ENCODE results near the gene KIAA0753.

Gene KIAA0753

DNA sequence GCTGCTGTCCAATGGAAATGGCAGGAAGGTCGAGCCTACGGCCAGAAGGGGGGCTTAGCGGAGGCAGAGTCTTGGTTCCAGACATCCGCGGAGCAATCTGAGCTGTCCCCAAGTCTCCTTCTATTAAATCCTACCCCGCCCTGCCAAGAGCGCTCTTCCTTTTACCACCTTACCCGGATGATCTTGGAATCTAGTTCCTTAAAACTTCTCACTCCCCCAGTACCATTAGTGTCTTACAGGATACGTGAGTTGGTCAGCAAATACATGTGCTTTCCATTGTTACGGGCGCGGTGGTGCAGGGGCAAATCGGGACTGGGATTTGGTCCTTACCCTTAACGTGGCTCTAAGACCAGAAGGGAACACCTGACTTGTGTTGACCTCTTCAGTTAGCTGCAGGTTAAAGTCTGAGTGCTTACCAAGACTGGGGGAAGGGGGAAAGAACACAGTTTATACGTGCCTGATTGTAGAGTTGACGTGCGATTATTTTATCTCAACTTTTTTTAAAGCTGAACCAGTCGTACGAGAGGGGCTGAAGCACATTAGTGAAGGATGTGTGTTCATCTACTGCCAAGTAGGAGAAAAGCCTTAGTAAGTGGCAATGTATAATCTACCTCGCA, 844 bp upstream of the KIAA0753 start:
- no peak for DNase-seq (ENCODE audit: low read depth in 2 of 2)

- DNase-seq (ENCODE audit: low read depth in 2 of 2), result no peak
Measured at GRCh38 chr17:6639586-6640535, 650 bp downstream of the KIAA0753 start.

DNA sequence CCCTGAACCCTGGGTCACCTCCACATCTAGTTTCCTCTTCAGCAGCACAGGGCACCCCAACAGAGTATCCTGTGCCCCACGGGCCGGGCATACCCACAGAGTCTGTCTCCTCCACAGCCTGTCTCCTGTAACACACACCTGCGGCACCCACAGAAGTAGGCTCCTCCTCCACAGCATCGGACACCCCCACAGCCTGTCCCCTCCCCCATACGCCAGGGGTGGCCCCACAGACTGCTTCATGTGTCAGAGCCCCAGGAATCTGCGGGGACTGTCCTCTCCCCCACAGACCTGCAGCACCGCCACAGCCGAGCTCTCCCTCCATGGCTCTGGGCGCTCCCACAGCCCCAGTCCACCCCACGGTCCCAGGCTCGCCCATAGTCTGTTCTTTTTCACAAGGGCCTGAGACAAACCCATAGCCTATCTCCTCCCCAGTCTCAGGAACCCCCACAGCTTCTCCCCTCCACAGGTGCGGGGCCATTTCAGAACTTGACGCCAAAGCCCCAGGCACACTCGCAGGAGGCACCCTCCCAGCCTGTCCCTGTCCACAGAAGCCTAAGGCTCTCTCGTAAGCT, 1.4 kb downstream of the KIAA0753 start:
- no peak for DNase-seq (ENCODE audit: low read depth in 2 of 2)

DNA sequence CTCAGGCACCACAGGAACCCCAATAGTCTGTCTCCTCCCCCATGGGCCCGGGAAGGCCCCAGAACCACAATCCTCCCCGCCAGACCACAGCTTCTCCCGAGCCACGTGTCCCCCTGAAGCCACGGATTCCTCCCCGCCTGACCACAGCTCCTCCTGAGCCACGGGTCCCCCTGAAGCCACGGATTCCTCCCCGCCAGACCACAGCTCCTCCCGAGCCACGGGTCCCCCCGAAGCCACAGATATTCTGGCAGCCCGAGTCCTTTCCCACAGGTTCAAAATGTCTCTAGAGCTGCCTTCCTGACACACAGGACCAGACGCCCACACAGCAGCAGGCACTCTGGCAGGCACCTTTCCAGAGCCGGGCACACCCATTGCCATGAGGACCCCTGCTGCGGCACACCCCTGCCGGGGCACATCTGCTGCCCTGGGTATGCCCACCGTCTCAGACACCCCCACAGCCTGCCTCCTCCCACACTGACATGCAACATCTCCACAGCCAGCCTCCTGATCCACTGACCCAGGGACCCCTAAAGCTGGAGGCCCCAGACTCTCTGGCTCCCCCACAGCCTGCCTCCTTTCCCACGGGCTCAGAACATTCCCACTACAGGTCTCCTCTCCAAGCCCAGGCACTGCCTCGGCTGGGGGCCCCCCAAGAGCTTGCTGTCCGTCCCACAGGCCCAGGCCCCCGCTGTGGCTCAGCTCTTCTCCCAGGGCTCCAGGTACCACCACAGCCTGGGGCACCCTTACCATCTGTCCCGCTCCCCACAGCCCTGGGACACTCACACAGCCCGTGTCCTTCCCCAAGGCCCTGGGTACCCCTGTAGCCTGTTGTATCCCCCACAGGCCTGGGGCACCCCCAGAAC, 2.2 kb downstream of the KIAA0753 start:
- no peak for DNase-seq (ENCODE audit: low read depth in 2 of 2)

DNA sequence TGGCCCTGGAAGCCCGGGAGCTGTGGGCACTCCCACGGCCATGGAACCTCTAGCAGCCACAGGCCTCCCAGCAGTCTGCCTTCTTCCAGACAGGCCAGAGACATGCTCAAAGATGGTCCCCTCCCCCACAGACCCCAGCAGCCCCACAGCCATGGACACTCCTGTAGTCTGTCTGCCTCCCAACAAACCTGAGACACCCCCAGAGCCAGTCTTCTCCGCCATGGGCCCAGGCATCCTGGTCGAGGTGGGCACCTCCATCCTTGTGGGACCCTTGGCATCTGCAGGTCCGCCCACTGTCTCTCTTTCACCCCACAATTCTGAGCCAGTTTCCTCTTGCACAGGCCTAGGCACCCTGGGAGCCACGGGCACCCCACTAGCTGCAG, 3.1 kb downstream of the KIAA0753 start:
- no peak for DNase-seq (ENCODE audit: low read depth in 2 of 2)

GRCh38 chr17:6636616-6637457, 3.7 kb downstream of the KIAA0753 start:
- DNase-seq (ENCODE audit: low read depth in 2 of 2), result no peak

- no peak for DNase-seq (ENCODE audit: low read depth in 2 of 2)
Measured at GRCh38 chr17:6636105-6636504, 4.4 kb downstream of the KIAA0753 start.

DNA sequence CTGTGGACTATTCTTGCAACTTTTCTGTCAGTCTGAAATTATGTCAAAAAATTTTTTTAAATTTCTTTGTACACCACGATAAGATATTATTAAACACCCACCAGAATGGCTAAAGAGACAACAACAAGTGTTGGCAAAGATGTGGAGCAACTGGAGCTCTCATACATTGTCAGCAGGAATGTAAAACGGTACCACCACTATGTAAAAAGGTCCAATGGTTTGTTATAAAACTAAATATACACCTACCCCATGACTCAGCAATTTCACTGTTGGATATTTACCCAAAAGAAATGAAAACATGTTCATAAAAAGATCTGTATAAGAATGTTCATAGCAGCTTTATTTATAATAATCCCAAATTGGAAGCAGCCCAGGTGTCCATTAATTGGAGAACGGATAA, 7.2 kb downstream of the KIAA0753 start:
- no peak for DNase-seq (ENCODE audit: low read depth in 2 of 2)

GRCh38 chr17:6632530-6632929, 8.0 kb downstream of the KIAA0753 start:
- DNase-seq (ENCODE audit: low read depth in 2 of 2), result no peak

DNA sequence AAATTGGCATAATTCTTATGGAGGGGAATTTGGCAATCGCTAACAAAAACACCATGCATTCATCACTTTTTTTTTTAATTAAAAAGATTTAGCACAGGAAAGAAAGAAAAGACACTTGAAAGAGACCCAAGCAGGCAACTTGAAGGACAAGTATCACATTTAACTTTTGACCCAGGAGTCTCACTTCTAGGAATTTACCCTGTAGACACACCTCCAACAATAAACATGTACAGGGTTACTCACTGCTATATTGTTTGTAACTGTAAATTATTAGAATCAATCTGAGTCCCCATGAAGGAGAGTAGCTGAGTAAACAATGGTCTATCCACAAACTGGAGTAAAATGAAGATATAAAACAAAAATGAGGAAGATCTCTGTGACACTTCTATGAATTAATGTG, 10.1 kb downstream of the KIAA0753 start:
- DNase-seq (ENCODE audit: low read depth in 2 of 2), result no peak

DNA sequence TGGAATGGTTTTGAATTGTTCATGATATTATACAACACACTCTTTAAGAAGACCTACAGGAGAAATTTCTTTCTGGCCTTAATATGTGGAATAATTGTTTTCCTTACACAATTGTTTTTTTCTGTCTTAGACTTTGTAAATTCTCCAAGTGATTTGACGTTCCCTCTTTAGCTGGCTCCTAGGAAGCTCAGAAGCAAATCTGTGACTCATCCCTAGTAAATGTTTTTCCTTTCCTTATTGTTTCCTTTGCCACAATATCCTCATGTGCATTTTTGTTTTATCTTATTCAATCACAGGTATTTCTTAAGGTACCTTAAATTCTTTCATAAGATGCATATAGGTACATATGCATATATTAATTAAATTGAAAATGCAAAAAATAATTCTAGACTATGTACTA, 13.5 kb downstream of the KIAA0753 start:
- DNase-seq (ENCODE audit: low read depth in 2 of 2), result no peak

DNA sequence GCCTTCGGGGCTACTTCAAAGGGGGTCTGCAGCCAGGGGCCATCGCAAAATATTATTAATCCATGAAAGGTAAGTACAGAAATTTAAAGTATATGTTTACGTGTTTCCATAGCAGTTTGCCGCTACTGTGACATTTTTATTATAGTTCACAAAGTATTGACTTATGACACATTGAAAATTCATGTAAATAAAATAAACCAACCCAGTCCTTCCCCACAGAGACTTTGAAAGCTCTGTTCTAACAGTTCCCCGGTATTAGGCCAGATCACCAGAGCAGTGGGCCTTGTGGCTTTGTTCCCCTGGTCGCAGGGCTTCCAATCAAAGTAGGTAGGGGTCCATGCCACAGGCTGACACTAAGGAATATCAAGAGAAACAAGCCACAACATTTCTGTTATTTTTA, 13.9 kb downstream of the KIAA0753 start:
- DNase-seq (ENCODE audit: low read depth in 2 of 2), result no peak

- no peak for DNase-seq (ENCODE audit: low read depth in 2 of 2)
Measured at GRCh38 chr17:6623941-6624340, 16.6 kb downstream of the KIAA0753 start.

- DNase-seq (ENCODE audit: low read depth in 2 of 2), result no peak
Measured at GRCh38 chr17:6611231-6611630, 29.3 kb downstream of the KIAA0753 start.

GRCh38 chr17:6610011-6610410, 30.5 kb downstream of the KIAA0753 start:
- no peak for DNase-seq (ENCODE audit: low read depth in 2 of 2)

DNA sequence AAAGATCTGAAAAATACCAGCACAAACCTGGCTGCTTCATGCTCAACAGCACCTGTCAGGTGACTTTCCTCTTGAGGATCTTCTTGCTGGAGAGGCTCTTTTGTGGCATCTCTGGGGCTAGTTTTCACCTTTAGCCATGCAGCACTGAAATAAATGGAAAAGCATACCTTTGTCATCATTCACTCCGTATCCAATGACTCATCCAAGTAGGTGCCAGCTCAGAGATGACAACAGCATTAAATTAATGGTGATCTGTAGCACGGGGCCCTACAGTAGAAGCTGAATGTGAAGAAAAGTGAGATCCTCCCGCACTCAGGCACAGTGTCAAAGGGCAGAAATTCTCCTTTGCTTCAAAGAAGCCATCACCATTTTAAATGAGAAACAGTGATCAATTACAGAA, 32.2 kb downstream of the KIAA0753 start:
- DNase-seq (ENCODE audit: low read depth in 2 of 2), result no peak

DNA sequence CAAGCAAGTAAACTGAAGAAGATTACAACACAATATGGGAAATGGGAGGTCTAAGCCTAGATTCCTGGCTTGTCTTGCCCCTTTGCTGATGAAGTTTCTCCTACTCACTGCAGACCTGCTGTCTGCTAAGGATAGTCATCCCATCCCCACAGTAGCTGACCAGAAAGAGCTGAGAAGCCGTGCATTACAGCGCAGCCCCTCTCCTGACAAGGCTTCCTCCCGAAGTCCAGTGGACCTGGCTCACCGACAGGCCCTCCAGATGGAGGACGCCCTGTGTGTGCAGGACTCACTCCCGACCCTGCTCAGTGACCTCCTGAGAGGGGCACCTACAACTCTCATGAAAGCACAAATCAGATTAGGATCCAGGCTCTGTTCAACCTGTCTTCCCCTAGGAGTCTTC, 35.4 kb downstream of the KIAA0753 start:
- DNase-seq (ENCODE audit: low read depth in 2 of 2), result no peak

GRCh38 chr17:6603744-6604325, 36.7 kb downstream of the KIAA0753 start:
- DNase-seq (ENCODE audit: low read depth in 2 of 2), result no peak

DNA sequence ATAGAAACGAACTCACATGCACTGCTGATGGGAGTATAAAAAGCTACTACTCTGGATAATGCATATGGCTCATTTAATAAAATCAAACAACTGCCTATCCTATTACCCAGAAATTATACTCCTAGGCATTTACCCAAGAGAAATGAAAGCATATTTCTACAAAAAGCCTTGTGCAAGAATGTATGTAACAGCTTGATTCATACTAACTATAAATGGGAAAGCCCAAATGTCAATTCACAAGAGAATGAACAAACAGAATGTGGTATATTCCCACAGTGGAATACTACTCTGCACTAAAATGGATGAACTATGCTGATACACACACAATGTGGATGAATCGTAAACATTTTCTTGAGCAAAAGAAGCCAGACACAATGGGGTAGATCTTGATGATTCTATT, 38.4 kb downstream of the KIAA0753 start:
- DNase-seq (ENCODE audit: low read depth in 2 of 2), result no peak

- no peak for DNase-seq (ENCODE audit: low read depth in 2 of 2)
Measured at GRCh38 chr17:6599364-6599763, 41.1 kb downstream of the KIAA0753 start.

GRCh38 chr17:6597727-6598126, 42.8 kb downstream of the KIAA0753 start:
- no peak for DNase-seq (ENCODE audit: low read depth in 2 of 2)
